ENCODE results near the gene LRIT1.

- TF ChIP-seq CTCF (conservative IDR thresholded peaks at IDR 0.05; ENCODE audit: low read depth, low read length) (no peak), EZH2 (IDR thresholded peaks at IDR 0.05; ENCODE audit: borderline replicate concordance, low read depth, low read length, poor library complexity, severe bottlenecking) (no peak)
These were observed 50.2 kb downstream of the LRIT1 start for GRCh38 chr10:84191106-84191505.

Measured in A673 (cell line).